HEK293 (cell line): ENCODE measurements around the gene YTHDC2.

ENCODE experiments used
- GLI4 ChIP-seq: fragments of 450-650 bp; formaldehyde crosslinking; IDR thresholded peaks from 2 replicates; pipeline ENCODE4 v1.5.1; 2016; ENCODE audit warnings: missing biosample characterization, missing genetic modification characterization
- HOXD13 ChIP-seq: sonication (generic); formaldehyde crosslinking; IDR thresholded peaks from 2 replicates; pipeline ENCODE4 v1.8.0; 2022; ENCODE audit warnings: missing genetic modification reagents, borderline replicate concordance
- MZF1 ChIP-seq: fragments of 450-650 bp; formaldehyde crosslinking; IDR thresholded peaks from 2 replicates; pipeline ENCODE4 v1.5.1; 2017; ENCODE audit warnings: missing biosample characterization, missing genetic modification characterization, borderline replicate concordance
- SCRT2 ChIP-seq: fragments of 450-650 bp; formaldehyde crosslinking; IDR thresholded peaks from 2 replicates; pipeline ENCODE4 v1.5.1; 2016; ENCODE audit warnings: missing biosample characterization, missing genetic modification characterization
- TRIM28 ChIP-seq: IDR thresholded peaks from 2 replicates; pipeline ENCODE4 v1.6.1; 2011; ENCODE audit warnings: low read length, control low read depth, borderline replicate concordance
- YY1 ChIP-seq: fragments of 450-650 bp; formaldehyde crosslinking; IDR thresholded peaks from 2 replicates; pipeline ENCODE4 v1.5.1; 2018; ENCODE audit warnings: missing biosample characterization, missing genetic modification characterization
- ZBTB17 ChIP-seq: fragments of 450-650 bp; formaldehyde crosslinking; IDR thresholded peaks from 2 replicates; pipeline ENCODE4 v1.5.1; 2016; ENCODE audit warnings: missing biosample characterization, missing genetic modification characterization
- ZBTB21 ChIP-seq: fragments of 450-650 bp; formaldehyde crosslinking; IDR thresholded peaks from 2 replicates; pipeline ENCODE4 v1.5.1; 2017; ENCODE audit warnings: missing biosample characterization, missing genetic modification characterization
- ZBTB48 ChIP-seq: fragments of 450-650 bp; formaldehyde crosslinking; IDR thresholded peaks from 2 replicates; pipeline ENCODE4 v1.5.1; 2016; ENCODE audit warnings: missing biosample characterization, missing genetic modification characterization
- ZFP69B ChIP-seq: fragments of 450-650 bp; formaldehyde crosslinking; IDR thresholded peaks from 2 replicates; pipeline ENCODE4 v1.5.1; 2016; ENCODE audit warnings: missing biosample characterization, missing genetic modification characterization
- ZNF138 ChIP-seq: fragments of 450-650 bp; formaldehyde crosslinking; IDR thresholded peaks from 2 replicates; pipeline ENCODE4 v1.5.1; 2016; ENCODE audit warnings: missing biosample characterization, missing genetic modification characterization, borderline replicate concordance
- ZNF140 ChIP-seq: fragments of 450-650 bp; formaldehyde crosslinking; IDR thresholded peaks from 2 replicates; pipeline ENCODE4 v1.5.1; 2016; ENCODE audit warnings: missing biosample characterization, missing genetic modification characterization
- ZNF211 ChIP-seq: fragments of 450-650 bp; formaldehyde crosslinking; IDR thresholded peaks from 2 replicates; pipeline ENCODE4 v1.5.1; 2016; ENCODE audit warnings: low read depth, missing biosample characterization, missing genetic modification characterization
- ZNF214 ChIP-seq: fragments of 450-650 bp; formaldehyde crosslinking; IDR thresholded peaks from 2 replicates; pipeline ENCODE4 v1.5.1; 2017; ENCODE audit warnings: missing biosample characterization, mild to moderate bottlenecking, missing genetic modification characterization, borderline replicate concordance
- ZNF350 ChIP-seq: fragments of 450-650 bp; formaldehyde crosslinking; IDR thresholded peaks from 2 replicates; pipeline ENCODE4 v1.5.0; 2017; ENCODE audit warnings: missing biosample characterization, mild to moderate bottlenecking, missing genetic modification characterization
- ZNF37A ChIP-seq: fragments of 450-650 bp; IDR thresholded peaks from 2 replicates; pipeline ENCODE4 v1.5.1; 2018; ENCODE audit warnings: missing biosample characterization, missing genetic modification characterization
- ZNF394 ChIP-seq: fragments of 450-650 bp; formaldehyde crosslinking; IDR thresholded peaks from 2 replicates; pipeline ENCODE4 v1.5.1; 2016; ENCODE audit warnings: missing biosample characterization, missing genetic modification characterization, mild to moderate bottlenecking, moderate library complexity, borderline replicate concordance
- ZNF433 ChIP-seq: fragments of 450-650 bp; formaldehyde crosslinking; IDR thresholded peaks from 2 replicates; pipeline ENCODE4 v1.5.1; 2016; ENCODE audit warnings: missing biosample characterization, missing genetic modification characterization, low read depth
- ZNF510 ChIP-seq: fragments of 450-650 bp; formaldehyde crosslinking; IDR thresholded peaks from 2 replicates; pipeline ENCODE4 v1.5.1; 2018; ENCODE audit warnings: mild to moderate bottlenecking, missing genetic modification characterization, missing biosample characterization; ENCODE audit not compliant: insufficient replicate concordance
- ZNF530 ChIP-seq: fragments of 450-650 bp; formaldehyde crosslinking; IDR thresholded peaks from 2 replicates; pipeline ENCODE4 v1.5.1; 2016; ENCODE audit warnings: low read depth, missing biosample characterization, missing genetic modification characterization
- ZNF544 ChIP-seq: fragments of 450-650 bp; formaldehyde crosslinking; IDR thresholded peaks from 2 replicates; pipeline ENCODE4 v1.5.0; 2017; ENCODE audit warnings: missing biosample characterization, missing genetic modification characterization
- ZNF548 ChIP-seq: fragments of 450-650 bp; formaldehyde crosslinking; IDR thresholded peaks from 2 replicates; pipeline ENCODE4 v1.5.1; 2016; ENCODE audit warnings: missing biosample characterization, missing genetic modification characterization
- ZNF558 ChIP-seq: fragments of 450-650 bp; formaldehyde crosslinking; IDR thresholded peaks from 2 replicates; pipeline ENCODE4 v1.5.1; 2016; ENCODE audit warnings: missing biosample characterization, missing genetic modification characterization
- ZNF596 ChIP-seq: fragments of 450-650 bp; IDR thresholded peaks from 2 replicates; pipeline ENCODE4 v1.5.0; 2018; ENCODE audit warnings: missing biosample characterization, mild to moderate bottlenecking, missing genetic modification characterization, moderate library complexity
- ZNF623 ChIP-seq: fragments of 450-650 bp; formaldehyde crosslinking; IDR thresholded peaks from 2 replicates; pipeline ENCODE4 v1.5.1; 2016; ENCODE audit warnings: missing biosample characterization, missing genetic modification characterization
- ZNF629 ChIP-seq: fragments of 450-650 bp; formaldehyde crosslinking; IDR thresholded peaks from 2 replicates; pipeline ENCODE4 v1.5.1; 2017; ENCODE audit warnings: missing biosample characterization, missing genetic modification characterization
- ZNF658 ChIP-seq: fragments of 450-650 bp; formaldehyde crosslinking; IDR thresholded peaks from 2 replicates; pipeline ENCODE4; 2016; ENCODE audit warnings: missing biosample characterization, missing genetic modification characterization
- ZNF776 ChIP-seq: fragments of 450-650 bp; formaldehyde crosslinking; IDR thresholded peaks from 2 replicates; pipeline ENCODE4 v1.5.0; 2017; ENCODE audit warnings: missing biosample characterization, missing genetic modification characterization, borderline replicate concordance
- TF ChIP-seq, protein P1 (sequence below): fragments of 450-650 bp; formaldehyde crosslinking; IDR thresholded peaks from 2 replicates; pipeline ENCODE4 v1.5.1; 2016; ENCODE audit warnings: missing biosample characterization, missing genetic modification characterization
- TF ChIP-seq, protein P2 (sequence below): fragments of 450-650 bp; formaldehyde crosslinking; IDR thresholded peaks from 2 replicates; pipeline ENCODE4 v1.5.1; 2016; ENCODE audit warnings: missing biosample characterization, missing genetic modification characterization
- TF ChIP-seq, protein P3 (sequence below): fragments of 450-650 bp; formaldehyde crosslinking; IDR thresholded peaks from 2 replicates; pipeline ENCODE4 v1.5.1; 2016; ENCODE audit warnings: missing biosample characterization, missing genetic modification characterization
- TF ChIP-seq, protein P4 (sequence below): fragments of 450-650 bp; formaldehyde crosslinking; IDR thresholded peaks from 2 replicates; pipeline ENCODE4 v1.5.1; 2016; ENCODE audit warnings: missing biosample characterization, missing genetic modification characterization
- TF ChIP-seq, protein P5 (sequence below): IDR thresholded peaks from 2 replicates; pipeline ENCODE4 v1.6.1; 2011; ENCODE audit warnings: mild to moderate bottlenecking, low read depth, low read length, borderline replicate concordance

The YTHDC2 gene

DNA sequence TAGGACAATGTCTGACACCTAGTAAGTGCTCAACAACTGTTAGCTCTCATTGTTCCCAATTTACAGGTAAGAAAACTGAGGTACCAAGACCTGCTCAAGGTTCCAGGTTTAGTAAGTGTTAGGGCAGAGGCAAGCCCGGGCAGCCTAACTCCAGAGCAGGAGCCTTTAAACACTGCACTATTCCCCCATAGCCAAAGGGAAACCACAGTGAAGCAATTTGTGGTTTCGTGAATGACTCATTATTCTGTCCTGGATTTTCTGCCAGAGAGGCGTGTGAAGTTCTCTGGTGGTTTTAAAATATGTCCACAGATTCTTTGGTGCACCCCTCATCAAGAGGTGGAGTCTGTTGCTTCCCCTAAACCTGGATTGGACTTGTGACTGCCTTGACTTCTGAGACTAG lies 24.2 kb upstream of the YTHDC2 start (continued):
- TF ChIP-seq ZNF548 (no peak), ZBTB17 (no peak), ZNF629 (peak; percentile 39; the same call in 1 of the 2 replicates), ZBTB48 (tag by site-specific recombination) (no peak; the same call in 1 of the 2 replicates), ZNF138 (no peak), ZNF37A (tag by site-specific recombination) (no peak), ZFP69B (tag by site-specific recombination) (peak; percentile 26; the same call in 1 of the 2 replicates), ZNF530 (tag by site-specific recombination) (no peak), GLI4 (tag by site-specific recombination) (no peak), MZF1 (peak; percentile 71; the same call in 1 of the 2 replicates), YY1 (tag by site-specific recombination) (no peak), ZNF776 (tag by site-specific recombination) (no peak), ZBTB21 (tag by site-specific recombination) (0 out of 2 replicates have a peak, but pooled peaks have one; percentile 52), ZNF544 (tag by site-specific recombination) (no peak), HOXD13 (CRISPR knock-in tag) (no peak), ZNF433 (tag by site-specific recombination) (no peak), ZNF350 (no peak), ZNF140 (no peak), ZNF658 (no peak), ZNF510 (peak; percentile 29), ZNF596 (no peak), ZNF394 (tag by site-specific recombination) (peak; percentile 46), ZNF211 (tag by site-specific recombination) (no peak), ZNF214 (no peak), ZNF558 (tag by site-specific recombination) (no peak), TRIM28 (no peak), ZNF623 (0 out of 2 replicates have a peak, but pooled peaks have one; percentile 16), SCRT2 (tag by site-specific recombination) (peak; percentile 58; the same call in 1 of the 2 replicates)
- TF ChIP-seq, protein P1, sequence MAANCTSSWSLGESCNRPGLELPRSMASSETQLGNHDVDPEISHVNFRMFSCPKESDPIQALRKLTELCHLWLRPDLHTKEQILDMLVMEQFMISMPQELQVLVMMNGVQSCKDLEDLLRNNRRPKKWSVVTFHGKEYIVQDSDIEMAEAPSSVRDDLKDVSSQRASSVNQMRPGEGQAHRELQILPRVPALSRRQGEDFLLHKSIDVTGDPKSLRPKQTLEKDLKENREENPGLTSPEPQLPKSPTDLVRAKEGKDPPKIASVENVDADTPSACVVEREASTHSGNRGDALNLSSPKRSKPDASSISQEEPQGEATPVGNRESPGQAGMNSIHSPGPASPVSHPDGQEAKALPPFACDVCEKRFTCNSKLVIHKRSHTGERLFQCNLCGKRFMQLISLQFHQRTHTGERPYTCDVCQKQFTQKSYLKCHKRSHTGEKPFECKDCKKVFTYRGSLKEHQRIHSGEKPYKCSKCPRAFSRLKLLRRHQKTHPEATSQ (tag by site-specific recombination) = no peak; the same call in 1 of the 2 replicates
- TF ChIP-seq, protein P2, sequence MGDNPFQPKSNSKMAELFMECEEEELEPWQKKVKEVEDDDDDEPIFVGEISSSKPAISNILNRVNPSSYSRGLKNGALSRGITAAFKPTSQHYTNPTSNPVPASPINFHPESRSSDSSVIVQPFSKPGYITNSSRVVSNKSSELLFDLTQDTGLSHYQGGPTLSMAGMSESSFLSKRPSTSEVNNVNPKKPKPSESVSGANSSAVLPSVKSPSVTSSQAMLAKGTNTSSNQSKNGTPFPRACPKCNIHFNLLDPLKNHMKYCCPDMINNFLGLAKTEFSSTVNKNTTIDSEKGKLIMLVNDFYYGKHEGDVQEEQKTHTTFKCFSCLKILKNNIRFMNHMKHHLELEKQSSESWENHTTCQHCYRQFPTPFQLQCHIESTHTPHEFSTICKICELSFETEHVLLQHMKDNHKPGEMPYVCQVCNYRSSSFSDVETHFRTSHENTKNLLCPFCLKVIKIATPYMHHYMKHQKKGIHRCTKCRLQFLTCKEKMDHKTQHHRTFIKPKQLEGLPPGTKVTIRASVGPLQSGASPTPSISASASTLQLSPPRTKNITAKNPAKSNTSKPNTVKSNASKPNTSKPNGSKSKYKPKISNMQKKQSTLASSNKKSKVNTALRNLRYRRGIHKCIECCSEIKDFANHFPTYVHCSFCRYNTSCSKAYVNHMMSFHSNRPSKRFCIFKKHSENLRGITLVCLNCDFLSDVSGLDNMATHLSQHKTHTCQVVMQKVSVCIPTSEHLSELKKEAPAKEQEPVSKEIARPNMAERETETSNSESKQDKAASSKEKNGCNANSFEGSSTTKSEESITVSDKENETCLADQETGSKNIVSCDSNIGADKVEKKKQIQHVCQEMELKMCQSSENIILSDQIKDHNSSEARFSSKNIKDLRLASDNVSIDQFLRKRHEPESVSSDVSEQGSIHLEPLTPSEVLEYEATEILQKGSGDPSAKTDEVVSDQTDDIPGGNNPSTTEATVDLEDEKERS (tag by site-specific recombination) = no peak
- TF ChIP-seq, protein P3, sequence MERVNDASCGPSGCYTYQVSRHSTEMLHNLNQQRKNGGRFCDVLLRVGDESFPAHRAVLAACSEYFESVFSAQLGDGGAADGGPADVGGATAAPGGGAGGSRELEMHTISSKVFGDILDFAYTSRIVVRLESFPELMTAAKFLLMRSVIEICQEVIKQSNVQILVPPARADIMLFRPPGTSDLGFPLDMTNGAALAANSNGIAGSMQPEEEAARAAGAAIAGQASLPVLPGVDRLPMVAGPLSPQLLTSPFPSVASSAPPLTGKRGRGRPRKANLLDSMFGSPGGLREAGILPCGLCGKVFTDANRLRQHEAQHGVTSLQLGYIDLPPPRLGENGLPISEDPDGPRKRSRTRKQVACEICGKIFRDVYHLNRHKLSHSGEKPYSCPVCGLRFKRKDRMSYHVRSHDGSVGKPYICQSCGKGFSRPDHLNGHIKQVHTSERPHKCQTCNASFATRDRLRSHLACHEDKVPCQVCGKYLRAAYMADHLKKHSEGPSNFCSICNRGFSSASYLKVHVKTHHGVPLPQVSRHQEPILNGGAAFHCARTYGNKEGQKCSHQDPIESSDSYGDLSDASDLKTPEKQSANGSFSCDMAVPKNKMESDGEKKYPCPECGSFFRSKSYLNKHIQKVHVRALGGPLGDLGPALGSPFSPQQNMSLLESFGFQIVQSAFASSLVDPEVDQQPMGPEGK = 0 out of 2 replicates have a peak, but pooled peaks have one; percentile 42
- TF ChIP-seq, protein P4, sequence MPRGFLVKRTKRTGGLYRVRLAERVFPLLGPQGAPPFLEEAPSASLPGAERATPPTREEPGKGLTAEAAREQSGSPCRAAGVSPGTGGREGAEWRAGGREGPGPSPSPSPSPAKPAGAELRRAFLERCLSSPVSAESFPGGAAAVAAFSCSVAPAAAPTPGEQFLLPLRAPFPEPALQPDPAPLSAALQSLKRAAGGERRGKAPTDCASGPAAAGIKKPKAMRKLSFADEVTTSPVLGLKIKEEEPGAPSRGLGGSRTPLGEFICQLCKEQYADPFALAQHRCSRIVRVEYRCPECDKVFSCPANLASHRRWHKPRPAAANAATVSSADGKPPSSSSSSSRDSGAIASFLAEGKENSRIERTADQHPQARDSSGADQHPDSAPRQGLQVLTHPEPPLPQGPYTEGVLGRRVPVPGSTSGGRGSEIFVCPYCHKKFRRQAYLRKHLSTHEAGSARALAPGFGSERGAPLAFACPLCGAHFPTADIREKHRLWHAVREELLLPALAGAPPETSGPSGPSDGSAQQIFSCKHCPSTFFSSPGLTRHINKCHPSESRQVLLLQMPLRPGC = peak; percentile 54; the same call in 1 of the 2 replicates
- TF ChIP-seq, protein P5, sequence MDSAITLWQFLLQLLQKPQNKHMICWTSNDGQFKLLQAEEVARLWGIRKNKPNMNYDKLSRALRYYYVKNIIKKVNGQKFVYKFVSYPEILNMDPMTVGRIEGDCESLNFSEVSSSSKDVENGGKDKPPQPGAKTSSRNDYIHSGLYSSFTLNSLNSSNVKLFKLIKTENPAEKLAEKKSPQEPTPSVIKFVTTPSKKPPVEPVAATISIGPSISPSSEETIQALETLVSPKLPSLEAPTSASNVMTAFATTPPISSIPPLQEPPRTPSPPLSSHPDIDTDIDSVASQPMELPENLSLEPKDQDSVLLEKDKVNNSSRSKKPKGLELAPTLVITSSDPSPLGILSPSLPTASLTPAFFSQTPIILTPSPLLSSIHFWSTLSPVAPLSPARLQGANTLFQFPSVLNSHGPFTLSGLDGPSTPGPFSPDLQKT = no peak
